Endodermal cell (in vitro differentiated cells): ENCODE data around the gene PPFIA4. TPM values are rescaled to one million over a fixed set of nuclear protein-coding genes. Genes with fewer than 3 reads are reported as not detected.

Experiments used
- DNase-seq: peaks from one replicate; pipeline ENCODE4 v3.0.0-alpha.2; 2017
- H3K27ac ChIP-seq: 2 replicates; pipeline ENCODE4 v1.5.1; 2013; ENCODE audit warnings: mild to moderate bottlenecking, low read depth, low read length, moderate library complexity
- H3K27me3 ChIP-seq: 2 replicates; pipeline ENCODE4 v1.6.1; 2013; ENCODE audit warnings: mild to moderate bottlenecking, low read length, moderate library complexity; ENCODE audit not compliant: insufficient read depth, control insufficient read depth, poor library complexity, severe bottlenecking
- H3K36me3 ChIP-seq: 2 replicates; pipeline ENCODE4 v1.7.0; 2013; ENCODE audit warnings: mild to moderate bottlenecking, low read length, moderate library complexity; ENCODE audit not compliant: control insufficient read depth, insufficient read depth
- H3K4me1 ChIP-seq: one replicate; pipeline ENCODE4 v1.7.0; 2013; ENCODE audit warnings: low read length; ENCODE audit not compliant: control insufficient read depth, insufficient read depth
- H3K4me3 ChIP-seq: 2 replicates; pipeline ENCODE4 v1.5.1; 2013; ENCODE audit warnings: mild to moderate bottlenecking, low read length, moderate library complexity
- H3K9ac ChIP-seq: 2 replicates; pipeline ENCODE4 v1.6.1; 2013; ENCODE audit warnings: mild to moderate bottlenecking, low read length, moderate library complexity; ENCODE audit not compliant: poor library complexity, severe bottlenecking; ENCODE audit errors: extremely low read depth
- H3K9me3 ChIP-seq: 2 replicates; pipeline ENCODE4 v1.6.1; 2013; ENCODE audit warnings: mild to moderate bottlenecking, low read length, moderate library complexity; ENCODE audit not compliant: control insufficient read depth
- H3K27ac Mint-ChIP-seq: 2 replicates; pipeline ENCODE4 v1.8.0; 2020; ENCODE audit warnings: mixed read lengths
- H3K27me3 Mint-ChIP-seq: 2 replicates; pipeline ENCODE4 v1.8.0; 2021; ENCODE audit warnings: mild to moderate bottlenecking, mixed read lengths; ENCODE audit not compliant: insufficient read depth
- H3K36me3 Mint-ChIP-seq: 2 replicates; pipeline ENCODE4 v1.8.0; 2020; ENCODE audit warnings: low read depth, mixed read lengths
- H3K4me1 Mint-ChIP-seq: 2 replicates; pipeline ENCODE4 v1.8.0; 2020; ENCODE audit warnings: mixed read lengths
- H3K4me3 Mint-ChIP-seq: 2 replicates; pipeline ENCODE4 v1.8.0; 2020; ENCODE audit warnings: mild to moderate bottlenecking, moderate library complexity, mixed read lengths
- H3K9me3 Mint-ChIP-seq: 2 replicates; pipeline ENCODE4 v1.8.0; 2020; ENCODE audit warnings: mild to moderate bottlenecking, mixed read lengths
- WGBS, 2 experiments: methylation state at CpG; one replicate each; pipeline versions ENCODE4 v1.1.5 to v1.1.7; 2013; ENCODE audit warnings: missing lambda C conversion rate in 2 of 2, mixed read lengths in 1 of 2; ENCODE audit not compliant: insufficient coverage in 1 of 2, insufficient read length in 1 of 2; 5-methylcytosine and 5-hydroxymethylcytosine counted together
- total RNA-seq, 2 donors: library from RNA; stranded (reverse); fragmentation: NEBNext Ultra II Directional in 1 of 2; extraction: Animal tissue kit (Norgen Biotek cat#: 25700) in 1 of 2; gene quantifications; 2 replicates in 1 of 2; 3 replicates in 1 of 2; pipeline ENCODE4 v1.2.1, GENCODE V29; 2021
- TF ChIP-seq, protein P1 (sequence below): fragments of 200-600 bp; sonication (generic); conservative IDR thresholded peaks from 2 replicates; pipeline ENCODE4 v1.5.0; 2021; ENCODE audit warnings: antibody characterized with exemption, mild to moderate bottlenecking

The PPFIA4 gene
- total RNA-seq, 2 donors from 2014 or later = 8.4 to 12.1 TPM

- H3K4me1 ChIP-seq = peaks cover 14% of the 10 kb centered on the region
- H3K27me3 ChIP-seq = no peaks in the 10 kb centered on the region
- Mint-ChIP-seq H3K36me3 (no peaks in the 10 kb centered on the region), H3K4me1 (peaks cover 27% of the 10 kb centered on the region), H3K4me3 (no peak overlapping the region), H3K27me3 (peaks cover 2% of the 10 kb centered on the region), H3K27ac (no peak overlapping the region), H3K9me3 (peaks cover 2% of the 10 kb centered on the region)
- H3K9me3 ChIP-seq = no peaks in the 10 kb centered on the region
- peak; percentile 93 for DNase-seq
- no peak overlapping the region for H3K27ac ChIP-seq
- no peak overlapping the region for H3K9ac ChIP-seq
- H3K4me3 ChIP-seq = no peak overlapping the region
- WGBS, 2 experiments = 71 to 77% methylated on average over 18 to 22 of the region's 22 CpGs
- TF ChIP-seq, protein P1, sequence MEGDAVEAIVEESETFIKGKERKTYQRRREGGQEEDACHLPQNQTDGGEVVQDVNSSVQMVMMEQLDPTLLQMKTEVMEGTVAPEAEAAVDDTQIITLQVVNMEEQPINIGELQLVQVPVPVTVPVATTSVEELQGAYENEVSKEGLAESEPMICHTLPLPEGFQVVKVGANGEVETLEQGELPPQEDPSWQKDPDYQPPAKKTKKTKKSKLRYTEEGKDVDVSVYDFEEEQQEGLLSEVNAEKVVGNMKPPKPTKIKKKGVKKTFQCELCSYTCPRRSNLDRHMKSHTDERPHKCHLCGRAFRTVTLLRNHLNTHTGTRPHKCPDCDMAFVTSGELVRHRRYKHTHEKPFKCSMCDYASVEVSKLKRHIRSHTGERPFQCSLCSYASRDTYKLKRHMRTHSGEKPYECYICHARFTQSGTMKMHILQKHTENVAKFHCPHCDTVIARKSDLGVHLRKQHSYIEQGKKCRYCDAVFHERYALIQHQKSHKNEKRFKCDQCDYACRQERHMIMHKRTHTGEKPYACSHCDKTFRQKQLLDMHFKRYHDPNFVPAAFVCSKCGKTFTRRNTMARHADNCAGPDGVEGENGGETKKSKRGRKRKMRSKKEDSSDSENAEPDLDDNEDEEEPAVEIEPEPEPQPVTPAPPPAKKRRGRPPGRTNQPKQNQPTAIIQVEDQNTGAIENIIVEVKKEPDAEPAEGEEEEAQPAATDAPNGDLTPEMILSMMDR = peak; percentile 96
- no peaks in the 10 kb centered on the region for H3K36me3 ChIP-seq
Observed at GRCh38 chr1:203038891-203039608, 12.8 kb downstream of the PPFIA4 start.

- Mint-ChIP-seq H3K36me3 (no peaks in the 10 kb centered on the region), H3K4me3 (no peak overlapping the region), H3K27ac (no peak overlapping the region)
Observed at GRCh38 chr1:203039609-203040512, 13.6 kb downstream of the PPFIA4 start.

More at GRCh38 chr1:203039609-203040512, 13.6 kb downstream of the PPFIA4 start:
- TF ChIP-seq, protein P1 = peak; percentile 83
- H3K9me3 Mint-ChIP-seq = peaks cover 2% of the 10 kb centered on the region
- H3K4me1 Mint-ChIP-seq = peaks cover 34% of the 10 kb centered on the region
- no peak overlapping the region for H3K27ac ChIP-seq
- no peaks in the 10 kb centered on the region for H3K9me3 ChIP-seq
- no peak overlapping the region for H3K4me3 ChIP-seq
- H3K9ac ChIP-seq = no peak overlapping the region
- H3K27me3 Mint-ChIP-seq = peaks cover 2% of the 10 kb centered on the region
- H3K4me1 ChIP-seq = peaks cover 21% of the 10 kb centered on the region
- peak; percentile 94 for DNase-seq
- no peaks in the 10 kb centered on the region for H3K27me3 ChIP-seq
- H3K36me3 ChIP-seq = no peaks in the 10 kb centered on the region
- WGBS, 2 experiments = 59 to 79% methylated on average over 7 to 11 of the region's 11 CpGs
